Activated T-helper 2 cell treated with anti-CD3 and anti-CD28 coated beads, Interferon-gamma antibody, Interleukin-2, Interleukin-4, amounts not matched to agents 10 μg/mL and 5 μg/mL and 100 μg/mL, durations not matched to agents 14 hours and 24 hours and 36 hours (primary cell): ENCODE results near the gene PAGE1. TPM values are rescaled to one million over a fixed set of nuclear protein-coding genes. Genes with fewer than 3 reads are reported as not detected.

ENCODE experiments used
- DNase-seq: peaks from one replicate; pipeline ENCODE4 v3.0.0; 2021; ENCODE audit warnings: low spot score
- H3K27ac Mint-ChIP-seq: one replicate; pipeline ENCODE4 v1.8.0; 2021; ENCODE audit warnings: mixed read lengths
- H3K27me3 Mint-ChIP-seq: one replicate; pipeline ENCODE4 v1.8.0; 2021; ENCODE audit warnings: low read depth, mixed read lengths
- H3K36me3 Mint-ChIP-seq: one replicate; pipeline ENCODE4 v1.8.0; 2021; ENCODE audit warnings: low read depth, mixed read lengths
- H3K4me1 Mint-ChIP-seq: one replicate; pipeline ENCODE4 v1.8.0; 2021; ENCODE audit warnings: low read depth, mixed read lengths
- H3K4me3 Mint-ChIP-seq: one replicate; pipeline ENCODE4 v1.8.0; 2021; ENCODE audit warnings: low read depth, mild to moderate bottlenecking, moderate library complexity, mixed read lengths
- H3K9me3 Mint-ChIP-seq: one replicate; pipeline ENCODE4 v1.8.0; 2021; ENCODE audit warnings: mixed read lengths
- intact Hi-C: fragments of 100-400 bp; cut with micrococcal nuclease; formaldehyde crosslinking; loops from one replicate; pipeline ENCODE4 v1.15.1; 2023
- total RNA-seq: library from RNA; stranded (reverse); gene quantifications from 2 replicates; pipeline ENCODE4 v1.2.3, GENCODE V29; 2022

Gene PAGE1
- total RNA-seq, 1 donor from 2014 or later = not detected

DNA sequence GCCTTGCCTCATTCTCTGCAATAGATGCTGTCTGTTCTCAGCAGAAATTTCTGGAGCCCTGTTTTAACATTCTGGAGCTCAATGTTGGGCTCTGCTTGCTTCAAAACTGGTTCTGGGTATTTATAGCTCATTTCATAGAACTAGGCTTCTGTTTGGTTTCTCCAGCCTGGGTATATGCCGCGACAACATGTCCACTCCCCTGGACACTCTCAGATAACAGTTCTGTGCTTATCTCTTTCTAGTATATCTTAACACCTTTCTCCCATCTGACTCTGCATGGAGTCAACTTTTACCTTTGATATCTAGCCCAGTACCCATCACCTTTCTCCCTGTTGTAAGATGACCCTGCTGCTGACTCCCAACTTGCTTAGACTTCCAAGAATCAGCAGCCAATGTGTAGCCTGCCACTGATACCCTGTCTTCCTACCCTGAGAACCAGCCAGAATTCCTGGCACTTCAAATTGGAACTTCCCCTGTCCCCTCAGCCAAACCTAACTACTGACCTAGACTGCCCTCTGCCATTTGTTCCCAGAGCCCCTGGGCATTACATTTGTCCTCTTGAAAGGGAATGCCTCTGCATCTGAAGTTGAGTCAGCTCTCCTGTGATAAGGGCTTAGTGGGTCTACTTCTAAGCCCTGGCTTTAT is 20.6 kb downstream of the PAGE1 start:
- Mint-ChIP-seq H3K27me3 (no peaks in the 10 kb centered on the region), H3K36me3 (no peaks in the 10 kb centered on the region), H3K9me3 (no peaks in the 10 kb centered on the region), H3K4me1 (no peaks in the 10 kb centered on the region), H3K4me3 (no peak overlapping the region), H3K27ac (no peak overlapping the region)
- intact Hi-C loops = no loop called here
- no peak for DNase-seq

DNA sequence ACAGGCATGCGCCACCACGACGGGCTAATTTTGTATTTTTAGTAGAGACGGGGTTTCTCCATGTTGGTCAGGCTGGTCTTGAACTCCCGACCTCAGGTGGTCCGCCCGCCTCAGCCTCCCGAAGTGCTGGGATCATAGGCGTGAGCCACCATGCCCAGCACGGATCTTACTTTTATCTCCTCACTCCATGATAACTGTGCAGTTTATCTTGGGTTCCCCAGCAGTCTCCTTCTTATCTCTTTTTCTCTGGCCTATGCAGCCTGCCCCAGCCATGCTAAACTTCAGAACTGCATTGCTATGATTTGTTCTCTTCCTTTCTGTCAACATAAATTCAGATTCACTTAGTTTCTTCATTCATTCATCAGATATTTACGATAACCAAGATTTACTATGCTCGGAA is 22.4 kb downstream of the PAGE1 start:
- Mint-ChIP-seq H3K36me3 (no peaks in the 10 kb centered on the region), H3K27me3 (no peaks in the 10 kb centered on the region), H3K4me3 (no peak overlapping the region), H3K9me3 (no peaks in the 10 kb centered on the region), H3K4me1 (no peaks in the 10 kb centered on the region), H3K27ac (no peak overlapping the region)
- no peak for DNase-seq
- intact Hi-C loops = no loop called here

DNA sequence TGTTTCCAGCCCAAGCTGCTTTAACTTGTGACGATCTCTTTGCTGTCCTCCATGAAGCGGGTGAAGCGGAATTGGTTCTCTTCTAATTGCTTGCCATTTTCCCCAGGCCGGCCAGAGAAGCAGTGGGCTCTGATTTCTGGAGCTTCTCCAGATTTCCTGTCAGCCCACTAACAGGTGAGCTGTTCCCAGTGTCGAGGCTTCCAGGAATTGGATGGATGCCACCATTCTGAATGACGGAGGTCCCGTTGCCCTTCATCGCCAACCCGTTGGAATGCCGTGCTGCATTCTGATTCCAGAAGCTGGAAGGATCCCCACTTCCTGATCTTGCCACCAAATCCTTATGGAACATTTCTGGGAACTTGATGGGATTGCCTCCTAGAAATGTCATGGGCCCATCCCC is 31.0 kb downstream of the PAGE1 start:
- Mint-ChIP-seq H3K27ac (no peak overlapping the region), H3K9me3 (no peaks in the 10 kb centered on the region), H3K27me3 (no peaks in the 10 kb centered on the region), H3K36me3 (no peaks in the 10 kb centered on the region), H3K4me1 (no peaks in the 10 kb centered on the region), H3K4me3 (no peak overlapping the region)
- no peak for DNase-seq
- intact Hi-C loops = no loop called here

DNA sequence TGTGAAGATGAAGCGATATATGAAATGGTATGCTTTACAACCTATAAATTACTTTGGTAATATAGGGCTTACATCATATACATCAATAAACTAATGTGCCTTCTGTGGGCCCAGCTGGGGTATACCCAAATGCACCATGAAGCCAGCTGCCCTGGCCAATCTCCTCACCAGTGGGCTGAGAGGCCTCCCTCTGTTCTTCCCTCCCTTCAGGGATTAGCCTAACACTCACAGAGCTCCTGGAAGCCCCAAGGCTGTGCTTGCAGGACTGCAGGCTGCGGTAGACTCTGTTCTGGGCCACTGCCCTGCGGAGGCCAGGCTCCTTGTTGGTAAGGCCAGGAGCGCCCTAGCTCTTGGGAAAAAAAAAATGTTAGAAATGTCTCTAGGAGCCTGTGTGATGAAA is 33.9 kb downstream of the PAGE1 start:
- intact Hi-C loops = no loop called here
- H3K9me3 Mint-ChIP-seq = no peaks in the 10 kb centered on the region
- no peak for DNase-seq

DNA sequence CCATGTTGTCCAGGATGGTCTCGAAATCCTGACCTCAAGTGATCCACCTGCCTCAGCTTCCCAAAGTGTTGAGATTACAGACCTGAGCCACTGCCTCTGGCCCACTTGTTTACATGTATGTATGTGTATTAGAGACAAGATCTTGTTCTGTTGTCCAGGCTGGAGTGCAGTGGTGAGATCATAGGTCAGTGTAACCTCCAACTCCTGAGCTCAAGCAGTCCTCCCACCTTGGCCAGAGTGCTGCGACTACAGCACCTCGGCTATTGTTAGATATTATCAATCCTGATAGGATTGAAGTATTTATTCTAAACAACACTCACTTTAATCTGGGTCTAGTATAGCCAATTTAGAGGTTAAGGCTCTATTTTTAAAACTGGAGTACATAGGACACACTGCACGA is 36.0 kb downstream of the PAGE1 start:
- H3K36me3 Mint-ChIP-seq = no peaks in the 10 kb centered on the region
- no peaks in the 10 kb centered on the region for H3K27me3 Mint-ChIP-seq
- H3K4me1 Mint-ChIP-seq = no peaks in the 10 kb centered on the region
- H3K27ac Mint-ChIP-seq = no peak overlapping the region
- intact Hi-C loops = no loop called here
- H3K4me3 Mint-ChIP-seq = no peak overlapping the region
- DNase-seq = no peak
- H3K9me3 Mint-ChIP-seq = no peaks in the 10 kb centered on the region

More for the DNA sequence above, 33.9 kb downstream of the PAGE1 start:
- Mint-ChIP-seq H3K4me1 (no peaks in the 10 kb centered on the region), H3K27ac (no peak overlapping the region), H3K27me3 (no peaks in the 10 kb centered on the region), H3K36me3 (no peaks in the 10 kb centered on the region), H3K4me3 (no peak overlapping the region)

DNA sequence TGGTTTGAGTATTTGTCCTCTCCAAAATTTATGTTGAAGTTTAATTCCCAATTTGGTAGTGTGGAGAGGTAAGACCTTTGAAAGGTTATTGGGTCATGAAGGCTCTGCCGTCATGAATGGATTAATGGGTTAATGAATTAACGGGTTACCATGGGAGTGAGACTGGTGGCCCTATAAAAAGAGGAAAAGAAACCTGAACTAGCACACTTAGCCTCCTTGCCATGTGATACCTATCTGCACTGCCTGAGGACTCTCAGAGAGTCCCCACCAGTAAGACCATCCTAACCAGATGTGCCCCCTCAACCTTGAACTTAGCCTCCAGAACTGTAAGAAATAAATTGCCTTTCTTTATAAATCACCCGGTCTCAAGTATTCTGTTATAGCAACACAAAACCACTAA is 39.3 kb downstream of the PAGE1 start:
- no peaks in the 10 kb centered on the region for H3K36me3 Mint-ChIP-seq
- no peak overlapping the region for H3K27ac Mint-ChIP-seq
- no peaks in the 10 kb centered on the region for H3K4me1 Mint-ChIP-seq
- no peak overlapping the region for H3K4me3 Mint-ChIP-seq
- H3K9me3 Mint-ChIP-seq = no peaks in the 10 kb centered on the region
- no peak for DNase-seq
- intact Hi-C loops = no loop called here
- no peaks in the 10 kb centered on the region for H3K27me3 Mint-ChIP-seq

DNA sequence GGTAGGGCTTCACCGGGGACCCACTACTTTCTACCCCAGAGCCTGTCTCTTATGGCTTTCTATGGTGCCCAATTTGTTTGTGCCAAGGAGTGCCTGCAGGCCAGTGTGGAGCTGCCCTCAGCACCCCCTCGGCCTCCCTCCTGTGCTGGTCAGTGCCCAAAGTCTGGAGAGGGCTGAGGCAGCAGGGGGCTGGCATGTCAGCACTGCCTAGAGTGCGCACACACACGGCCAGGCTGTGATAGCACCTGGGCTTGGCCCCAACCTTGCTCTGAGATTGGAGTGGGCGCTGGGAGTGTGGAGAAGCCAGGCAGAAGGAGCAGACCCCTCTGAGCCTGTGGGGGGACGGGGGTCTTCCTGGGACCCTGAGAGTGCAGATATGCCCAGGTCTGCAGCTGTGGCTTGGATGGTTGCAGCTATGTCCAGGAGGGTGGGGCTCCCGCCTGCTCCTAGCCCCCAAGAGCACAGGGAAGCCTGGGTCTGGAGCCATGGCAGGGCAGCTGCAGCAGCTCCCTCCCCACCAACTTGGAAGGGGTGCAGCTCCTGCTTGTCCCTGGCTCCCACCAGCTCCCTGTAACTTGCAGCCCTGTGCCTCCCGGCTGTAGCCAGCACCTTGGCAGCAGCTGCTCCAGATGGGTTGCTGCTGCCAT is 50.7 kb downstream of the PAGE1 start:
- Mint-ChIP-seq H3K9me3 (no peaks in the 10 kb centered on the region), H3K36me3 (no peaks in the 10 kb centered on the region), H3K4me1 (no peaks in the 10 kb centered on the region), H3K27me3 (no peaks in the 10 kb centered on the region), H3K27ac (no peak overlapping the region), H3K4me3 (no peak overlapping the region)
- intact Hi-C loops = no loop called here
- DNase-seq = no peak

Other genes starting within 250 kb of the PAGE1 start
- gene GAGE12C, start 163.8 kb downstream of the PAGE1 start, total RNA-seq = not detected in 2 replicates
- not detected in 2 replicates for gene GAGE12D, start 154.3 kb downstream of the PAGE1 start, total RNA-seq
- not detected in 2 replicates for gene GAGE12E, start 144.7 kb downstream of the PAGE1 start, total RNA-seq
- gene GAGE12F, start 135.1 kb downstream of the PAGE1 start, total RNA-seq = not detected in 2 replicates
- not detected in 2 replicates for gene GAGE12G, start 125.6 kb downstream of the PAGE1 start, total RNA-seq
- gene GAGE12H, start 116.0 kb downstream of the PAGE1 start, total RNA-seq = not detected in 2 replicates
- gene GAGE2A, start 106.5 kb downstream of the PAGE1 start, total RNA-seq = not detected in 2 replicates
- not detected in 2 replicates for gene GAGE1, start 97.0 kb downstream of the PAGE1 start, total RNA-seq
- gene PAGE4, start 133.3 kb upstream of the PAGE1 start, total RNA-seq = not detected in 2 replicates
- 1.7 TPM in 2 replicates for gene USP27X, start 183.5 kb upstream of the PAGE1 start, total RNA-seq
- 4.5 and 5.6 TPM in 2 replicates for gene CLCN5, start 226.6 kb upstream of the PAGE1 start, total RNA-seq